Astrocyte of the spinal cord (primary cell): Measurements from ENCODE around the gene TNKS1BP1.
A peak's percentile ranks its signal among the peaks of the same experiment; 100 is the strongest.

Experiments used
- DNase-seq: peaks from one replicate; pipeline ENCODE4 v3.0.0; 2011; ENCODE audit warnings: low read depth, low spot score
- H3K4me3 ChIP-seq: 2 replicates; pipeline ENCODE4 v1.5.1; 2011; ENCODE audit warnings: low read depth, mild to moderate bottlenecking, low read length, moderate library complexity
- in situ Hi-C: cut with HindIII; loops from 2 replicates; pipeline ENCODE4 v1.10.0; 2017; ENCODE audit warnings: low sequenced_read_pairs
- TF ChIP-seq, protein P1 (sequence below): IDR thresholded peaks from 2 replicates; pipeline ENCODE4 v1.5.1; 2012; ENCODE audit warnings: low read depth, mild to moderate bottlenecking, low read length, inconsistent platforms

TNKS1BP1 gene

GRCh38 chr11:57356268-57356667 is 31.5 kb upstream of the TNKS1BP1 start:
- DNase-seq = no peak
- in situ Hi-C loops = no loop called here
- TF ChIP-seq, protein P1, sequence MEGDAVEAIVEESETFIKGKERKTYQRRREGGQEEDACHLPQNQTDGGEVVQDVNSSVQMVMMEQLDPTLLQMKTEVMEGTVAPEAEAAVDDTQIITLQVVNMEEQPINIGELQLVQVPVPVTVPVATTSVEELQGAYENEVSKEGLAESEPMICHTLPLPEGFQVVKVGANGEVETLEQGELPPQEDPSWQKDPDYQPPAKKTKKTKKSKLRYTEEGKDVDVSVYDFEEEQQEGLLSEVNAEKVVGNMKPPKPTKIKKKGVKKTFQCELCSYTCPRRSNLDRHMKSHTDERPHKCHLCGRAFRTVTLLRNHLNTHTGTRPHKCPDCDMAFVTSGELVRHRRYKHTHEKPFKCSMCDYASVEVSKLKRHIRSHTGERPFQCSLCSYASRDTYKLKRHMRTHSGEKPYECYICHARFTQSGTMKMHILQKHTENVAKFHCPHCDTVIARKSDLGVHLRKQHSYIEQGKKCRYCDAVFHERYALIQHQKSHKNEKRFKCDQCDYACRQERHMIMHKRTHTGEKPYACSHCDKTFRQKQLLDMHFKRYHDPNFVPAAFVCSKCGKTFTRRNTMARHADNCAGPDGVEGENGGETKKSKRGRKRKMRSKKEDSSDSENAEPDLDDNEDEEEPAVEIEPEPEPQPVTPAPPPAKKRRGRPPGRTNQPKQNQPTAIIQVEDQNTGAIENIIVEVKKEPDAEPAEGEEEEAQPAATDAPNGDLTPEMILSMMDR = no peak
- no peak overlapping the region for H3K4me3 ChIP-seq

- TF ChIP-seq, protein P1 = no peak
- no peak for DNase-seq
- in situ Hi-C loops = no loop called here
- H3K4me3 ChIP-seq = no peak overlapping the region
Observed at GRCh38 chr11:57354699-57355098, 29.9 kb upstream of the TNKS1BP1 start.

- DNase-seq = no peak
- TF ChIP-seq, protein P1 = no peak
- H3K4me3 ChIP-seq = no peak overlapping the region
- in situ Hi-C loops = no loop called here
Observed at GRCh38 chr11:57353852-57354251, 29.1 kb upstream of the TNKS1BP1 start.

- H3K4me3 ChIP-seq = no peak overlapping the region
- TF ChIP-seq, protein P1 = no peak
- no peak for DNase-seq
- in situ Hi-C loops = no loop called here
Observed at GRCh38 chr11:57353446-57353845, 28.7 kb upstream of the TNKS1BP1 start.

GRCh38 chr11:57353036-57353435 is 28.3 kb upstream of the TNKS1BP1 start:
- no peak overlapping the region for H3K4me3 ChIP-seq
- no peak for DNase-seq
- in situ Hi-C loops = no loop called here
- TF ChIP-seq, protein P1 = no peak

DNA sequence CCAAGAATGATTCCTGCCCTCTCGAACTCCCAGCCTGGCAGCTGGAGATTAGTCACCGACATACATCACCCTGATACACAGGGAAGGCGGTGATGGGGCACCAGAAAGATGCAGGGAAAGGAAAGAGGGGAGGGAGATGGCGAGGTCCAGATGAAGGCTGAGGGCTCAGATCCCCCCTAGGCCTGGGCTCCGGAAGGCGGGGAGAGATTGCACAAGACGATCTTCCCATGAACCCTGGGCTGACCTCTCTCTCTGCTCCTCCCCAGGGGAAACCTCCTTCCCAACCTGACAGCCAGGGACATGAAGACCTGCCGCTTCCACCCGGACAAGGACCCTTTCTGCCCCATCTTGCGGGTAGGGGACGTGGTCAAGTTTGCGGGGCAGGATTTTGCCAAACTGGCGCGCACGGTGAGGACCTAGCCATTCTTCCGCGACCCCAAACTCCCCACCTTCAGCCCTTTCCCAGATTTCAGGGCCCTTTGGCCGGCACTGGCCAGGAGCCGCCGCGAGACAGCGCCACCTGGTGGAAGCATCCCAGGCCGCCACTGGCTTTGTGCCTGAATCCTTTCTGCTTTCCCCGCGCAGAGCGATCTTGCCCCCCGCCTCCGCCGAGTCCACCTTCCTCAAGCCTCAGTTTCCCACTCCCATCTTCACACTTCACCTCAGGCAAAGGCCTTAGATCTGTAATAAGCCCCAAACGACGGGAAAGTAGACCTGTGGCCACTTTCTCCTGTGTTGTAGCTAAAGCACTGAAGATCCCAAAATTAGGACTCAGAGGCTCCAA is 24.9 kb upstream of the TNKS1BP1 start:
- TF ChIP-seq, protein P1 = peak; percentile 93
- in situ Hi-C loops = no loop called here
- H3K4me3 ChIP-seq = no peak overlapping the region
- DNase-seq = peak; percentile 36
